ENCODE data around the gene CHERP.
A peak's percentile ranks its signal among the peaks of the same experiment; 100 is the strongest.

CHERP gene

GRCh38 chr19:16542045-16542909 lies at the start of gene CHERP:
TSS of gene CHERP (minus strand) at chr19:16542437. CDS start at chr19:16542378, 59 bp downstream.
- DNase-seq = peak; percentile 42 to 95 (median 87)

- DNase-seq = no peak
These were observed 48.9 kb upstream of the CHERP start for GRCh38 chr19:16590876-16591802.

GRCh38 chr19:16589917-16590316 lies 47.7 kb upstream of the CHERP start:
- DNase-seq = no peak

- DNase-seq = no peak
These were observed 46.8 kb upstream of the CHERP start for GRCh38 chr19:16588824-16589577.

GRCh38 chr19:16587833-16588823 lies 45.9 kb upstream of the CHERP start:
- peak in 9 of 14 donors; percentile 16 to 49 (median 38) for DNase-seq

GRCh38 chr19:16586991-16587832 lies 45.0 kb upstream of the CHERP start:
- peak in 4 of 14 donors; percentile 11 to 53 (median 33) for DNase-seq

- DNase-seq = no peak
These were observed 44.2 kb upstream of the CHERP start for GRCh38 chr19:16586477-16586871.

GRCh38 chr19:16585808-16586476 lies 43.7 kb upstream of the CHERP start:
- peak in 3 of 14 donors; percentile 9 to 21 (median 19) for DNase-seq

GRCh38 chr19:16585094-16585801 lies 43.0 kb upstream of the CHERP start:
- peak in 1 of 14 donors; percentile 9 for DNase-seq

- DNase-seq = peak in 12 of 14 donors; percentile 16 to 76 (median 52)
These were observed 42.2 kb upstream of the CHERP start for GRCh38 chr19:16584248-16585093.

GRCh38 chr19:16582486-16583261 lies 40.4 kb upstream of the CHERP start:
- no peak for DNase-seq

- DNase-seq = no peak
These were observed 39.7 kb upstream of the CHERP start for GRCh38 chr19:16581971-16582343.

GRCh38 chr19:16581145-16581970 lies 39.1 kb upstream of the CHERP start:
- DNase-seq = no peak

- no peak for DNase-seq
These were observed 37.1 kb upstream of the CHERP start for GRCh38 chr19:16579381-16579780.

GRCh38 chr19:16577531-16577985 lies 35.3 kb upstream of the CHERP start:
- peak in 1 of 14 donors; percentile 4 for DNase-seq
